K562 (cell line): ENCODE results near the gene MAGEB4.

Source experiments
- HMGXB4 ChIP-seq: sonication (generic); formaldehyde crosslinking; IDR thresholded peaks from 2 replicates; pipeline ENCODE4 v1.8.1; 2023; ENCODE audit warnings: mild to moderate bottlenecking, missing genetic modification reagents
- SIN3A ChIP-seq, 2 experiments: fragments of 150-350 bp in 1 of 2; IDR thresholded peaks; 2 replicates each; pipeline ENCODE4 v1.6.1; 2011 to 2016; ENCODE audit warnings: borderline replicate concordance in 2 of 2, low read depth in 2 of 2, low read length in 2 of 2, mild to moderate bottlenecking in 2 of 2, moderate library complexity in 2 of 2; ENCODE audit not compliant: control insufficient read depth in 1 of 2
- TAF7 ChIP-seq: fragments of 450-650 bp; IDR thresholded peaks from 2 replicates; pipeline ENCODE4 v1.6.1; 2016; ENCODE audit warnings: missing genetic modification characterization, missing compliant biosample characterization
- TBL1XR1 ChIP-seq, 2 experiments: IDR thresholded peaks; 2 replicates each; pipeline ENCODE4 v1.6.1; 2012; ENCODE audit warnings: improper control_type of control experiment in 2 of 2, low read length in 2 of 2, mild to moderate bottlenecking in 1 of 2
- TBP ChIP-seq: optimal IDR thresholded peaks from 2 replicates; pipeline ENCODE3; 2011; ENCODE audit warnings: low read depth, low read length, improper control_type of control experiment
- U2AF2 ChIP-seq: fragments of 200-400 bp; formaldehyde crosslinking; optimal IDR thresholded peaks from 2 replicates; pipeline ENCODE3; 2017; ENCODE audit warnings: low read depth, mild to moderate bottlenecking, low read length
- ZFP36 ChIP-seq: fragments of 150-350 bp; IDR thresholded peaks from 2 replicates; pipeline ENCODE4 v1.6.1; 2018; ENCODE audit warnings: low read length, low read depth; ENCODE audit not compliant: partially characterized antibody
- ZSCAN29 ChIP-seq: fragments of 450-650 bp; IDR thresholded peaks from 2 replicates; pipeline ENCODE4 v1.6.1; 2017

- TF ChIP-seq ZFP36, result no peak
- TF ChIP-seq TAF7 (tag), result no peak
- no peak for TF ChIP-seq SIN3A (IDR thresholded peaks at IDR 0.05; ENCODE audit: borderline replicate concordance in 2 of 2, control insufficient read depth in 1 of 2, low read depth in 2 of 2, low read length in 2 of 2)
- no peak for TF ChIP-seq TBP
- TF ChIP-seq TBL1XR1 (IDR thresholded peaks at IDR 0.05; ENCODE audit: low read length in 2 of 2), result no peak
- TF ChIP-seq HMGXB4 (CRISPR knock-in tag), result no peak
- no peak for TF ChIP-seq ZSCAN29
- TF ChIP-seq U2AF2, result no peak
Observed at GRCh38 chrX:30282527-30282926, 40.7 kb downstream of the MAGEB4 start.
